HG02759 (cell line): ENCODE data around the gene JARID2.

Experiments
- ATAC-seq: cut with Tn5 transposase; IDR thresholded peaks from one replicate; pipeline ENCODE4 v1.9.1; 2021; ENCODE audit warnings: mild to moderate bottlenecking, moderate library complexity; ENCODE audit not compliant: unreplicated experiment

Gene JARID2

GRCh38 chr6:15389765-15390723, 144.2 kb downstream of the JARID2 start:
- ATAC-seq: no peak

- ATAC-seq: no peak
These were observed 145.6 kb downstream of the JARID2 start for GRCh38 chr6:15391500-15391899.

- no peak for ATAC-seq
These were observed 146.3 kb downstream of the JARID2 start for GRCh38 chr6:15392182-15392581.

- ATAC-seq: no peak
These were observed 147.7 kb downstream of the JARID2 start for GRCh38 chr6:15393605-15394004.

GRCh38 chr6:15395087-15395486, 149.2 kb downstream of the JARID2 start:
- ATAC-seq: no peak

GRCh38 chr6:15396808-15397207, 150.9 kb downstream of the JARID2 start:
- ATAC-seq: no peak

GRCh38 chr6:15398633-15399275, 152.9 kb downstream of the JARID2 start:
- peak; percentile 72 for ATAC-seq

GRCh38 chr6:15399641-15400470, 154.0 kb downstream of the JARID2 start:
- no peak for ATAC-seq

- ATAC-seq: peak; percentile 51
These were observed 154.7 kb downstream of the JARID2 start for GRCh38 chr6:15400572-15401004.

GRCh38 chr6:15401120-15401519, 155.3 kb downstream of the JARID2 start:
- no peak for ATAC-seq

- no peak for ATAC-seq
These were observed 155.9 kb downstream of the JARID2 start for GRCh38 chr6:15401769-15402250.

GRCh38 chr6:15402406-15403045, 156.7 kb downstream of the JARID2 start:
- no peak for ATAC-seq

- no peak for ATAC-seq
These were observed 157.4 kb downstream of the JARID2 start for GRCh38 chr6:15403094-15403755.

GRCh38 chr6:15404685-15404980, 158.8 kb downstream of the JARID2 start:
- ATAC-seq: no peak

GRCh38 chr6:15405129-15406068, 159.5 kb downstream of the JARID2 start:
- ATAC-seq: no peak

- ATAC-seq: no peak
These were observed 160.6 kb downstream of the JARID2 start for GRCh38 chr6:15406452-15406851.

- ATAC-seq: no peak
These were observed 162.1 kb downstream of the JARID2 start for GRCh38 chr6:15408008-15408407.

- ATAC-seq: no peak
These were observed 162.9 kb downstream of the JARID2 start for GRCh38 chr6:15408758-15409157.
